OCI-LY3 (cell line): Measurements from ENCODE around the gene ABCG1.

Experiments
- H2AFZ ChIP-seq: fragments of 200-600, 300-600 bp; shearing (Covaris generic); 2 replicates; pipeline ENCODE4 v1.6.0; 2014; ENCODE audit warnings: antibody characterized with exemption, low read depth, low read length
- H3K27ac ChIP-seq: fragments of 200-600, 300-600 bp; sonication (generic); 2 replicates; pipeline ENCODE4 v1.5.1; 2014; ENCODE audit warnings: mild to moderate bottlenecking, low read length, moderate library complexity, mixed read lengths
- H3K27me3 ChIP-seq: fragments of 200-600, 300-600 bp; sonication (generic); 2 replicates; pipeline ENCODE4 v1.6.1; 2014; ENCODE audit warnings: low read depth, low read length, mixed read lengths
- H3K36me3 ChIP-seq: fragments of 200-600, 300-600 bp; sonication (generic); replicated peaks from 2 replicates; pipeline ENCODE3; 2014; ENCODE audit warnings: low read depth, low read length, mixed read lengths
- H3K4me1 ChIP-seq: fragments of 300-600, 200-600 bp; sonication (generic); 2 replicates; pipeline ENCODE4 v1.6.1; 2014; ENCODE audit warnings: low read length, mixed read lengths
- H3K4me2 ChIP-seq: fragments of 200-600, 300-600 bp; sonication (generic); 2 replicates; pipeline ENCODE4 v1.6.1; 2014; ENCODE audit warnings: low read length, mixed read lengths
- H3K4me3 ChIP-seq: fragments of 300-600, 200-600 bp; sonication (generic); 2 replicates; pipeline ENCODE4 v1.5.1; 2014; ENCODE audit warnings: antibody characterized with exemption, mild to moderate bottlenecking, low read length, moderate library complexity
- H3K79me2 ChIP-seq: fragments of 300-600, 200-600 bp; shearing (Covaris generic); 2 replicates; pipeline ENCODE4 v1.6.1; 2014; ENCODE audit warnings: mild to moderate bottlenecking, low read length, mixed read lengths
- H3K9ac ChIP-seq: fragments of 300-600, 200-600 bp; shearing (Covaris generic); 2 replicates; pipeline ENCODE4 v1.6.0; 2014; ENCODE audit warnings: mild to moderate bottlenecking, low read length, moderate library complexity
- H3K9me3 ChIP-seq: fragments of 200-600, 300-600 bp; shearing (Covaris generic); 2 replicates; pipeline ENCODE4 v1.6.1; 2014; ENCODE audit warnings: low read length, mixed read lengths; ENCODE audit not compliant: insufficient read depth
- H4K20me1 ChIP-seq: fragments of 200-600, 300-600 bp; sonication (generic); 2 replicates; pipeline ENCODE4 v1.6.1; 2016; ENCODE audit warnings: low read length, mixed read lengths; ENCODE audit not compliant: insufficient read depth
- EZH2phosphoT487 ChIP-seq: fragments of 200-600 bp; shearing (Covaris generic); IDR thresholded peaks from 2 replicates; pipeline ENCODE4 v1.6.1; 2018; ENCODE audit warnings: antibody characterized with exemption, mixed run types, low read depth
- TF ChIP-seq, protein P1 (sequence below): fragments of 200-600, 300-600 bp; sonication (generic); IDR thresholded peaks from 2 replicates; pipeline ENCODE4 v1.5.1; 2014; ENCODE audit warnings: antibody characterized with exemption, low read length, low read depth

ABCG1 gene

DNA sequence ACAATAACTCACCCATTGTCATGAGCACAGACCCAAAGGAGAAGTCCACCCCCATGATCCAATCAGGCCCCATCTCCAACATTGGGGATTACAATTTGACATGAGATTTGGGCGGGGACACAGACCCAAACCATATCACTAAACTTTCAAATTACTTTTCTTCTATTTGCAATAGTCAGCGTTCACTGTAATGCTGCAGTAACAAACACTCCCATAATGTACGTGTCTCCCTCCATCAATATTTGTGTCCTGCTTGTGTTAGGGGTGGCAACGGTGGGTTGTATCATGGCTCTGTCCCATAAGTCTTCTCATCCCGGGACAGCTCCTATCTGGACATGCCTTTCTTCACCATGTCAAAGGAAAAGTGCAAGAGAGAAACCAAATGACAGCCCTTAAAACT, 70.0 kb downstream of the ABCG1 start:
- Histone ChIP-seq H3K4me2 (no peak overlapping the region), H3K4me1 (peaks cover 49% of the 10 kb centered on the region), H3K27ac (no peak overlapping the region), H3K4me3 (no peak overlapping the region), H3K79me2 (no peaks in the 10 kb centered on the region), H3K27me3 (peaks cover 19% of the 10 kb centered on the region; the same call in 1 of the 2 replicates), H3K36me3 (no peaks in the 10 kb centered on the region), H2AFZ (no peak overlapping the region), H3K9me3 (no peaks in the 10 kb centered on the region), H4K20me1 (no peaks in the 10 kb centered on the region), H3K9ac (no peak overlapping the region)
- TF ChIP-seq EZH2phosphoT487, result no peak
- TF ChIP-seq, protein P1, sequence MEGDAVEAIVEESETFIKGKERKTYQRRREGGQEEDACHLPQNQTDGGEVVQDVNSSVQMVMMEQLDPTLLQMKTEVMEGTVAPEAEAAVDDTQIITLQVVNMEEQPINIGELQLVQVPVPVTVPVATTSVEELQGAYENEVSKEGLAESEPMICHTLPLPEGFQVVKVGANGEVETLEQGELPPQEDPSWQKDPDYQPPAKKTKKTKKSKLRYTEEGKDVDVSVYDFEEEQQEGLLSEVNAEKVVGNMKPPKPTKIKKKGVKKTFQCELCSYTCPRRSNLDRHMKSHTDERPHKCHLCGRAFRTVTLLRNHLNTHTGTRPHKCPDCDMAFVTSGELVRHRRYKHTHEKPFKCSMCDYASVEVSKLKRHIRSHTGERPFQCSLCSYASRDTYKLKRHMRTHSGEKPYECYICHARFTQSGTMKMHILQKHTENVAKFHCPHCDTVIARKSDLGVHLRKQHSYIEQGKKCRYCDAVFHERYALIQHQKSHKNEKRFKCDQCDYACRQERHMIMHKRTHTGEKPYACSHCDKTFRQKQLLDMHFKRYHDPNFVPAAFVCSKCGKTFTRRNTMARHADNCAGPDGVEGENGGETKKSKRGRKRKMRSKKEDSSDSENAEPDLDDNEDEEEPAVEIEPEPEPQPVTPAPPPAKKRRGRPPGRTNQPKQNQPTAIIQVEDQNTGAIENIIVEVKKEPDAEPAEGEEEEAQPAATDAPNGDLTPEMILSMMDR, result no peak

DNA sequence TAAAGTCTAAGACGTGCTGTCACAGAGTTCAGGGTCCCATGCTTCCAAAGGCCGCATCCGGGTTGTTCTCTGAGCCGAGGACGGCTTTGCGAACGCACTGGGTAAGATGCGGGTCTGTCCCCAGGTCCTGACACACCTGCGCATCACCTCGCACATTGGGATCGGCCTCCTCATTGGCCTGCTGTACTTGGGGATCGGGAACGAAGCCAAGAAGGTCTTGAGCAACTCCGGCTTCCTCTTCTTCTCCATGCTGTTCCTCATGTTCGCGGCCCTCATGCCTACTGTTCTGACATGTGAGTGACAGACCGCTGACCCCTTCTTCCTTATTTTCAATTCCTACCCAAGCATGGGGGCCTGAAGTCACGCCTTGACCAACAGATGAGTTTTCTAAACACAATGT, 71.0 kb downstream of the ABCG1 start:
- no peak overlapping the region for H3K4me3 ChIP-seq
- H3K27ac ChIP-seq, result no peak overlapping the region
- no peak overlapping the region for H2AFZ ChIP-seq
- no peaks in the 10 kb centered on the region for H3K9me3 ChIP-seq
- H3K27me3 ChIP-seq, result peaks cover 15% of the 10 kb centered on the region; the same call in 1 of the 2 replicates
- H4K20me1 ChIP-seq, result no peaks in the 10 kb centered on the region
- H3K36me3 ChIP-seq, result no peaks in the 10 kb centered on the region
- TF ChIP-seq, protein P1, result no peak
- TF ChIP-seq EZH2phosphoT487, result no peak
- H3K4me1 ChIP-seq, result peaks cover 40% of the 10 kb centered on the region
- no peak overlapping the region for H3K4me2 ChIP-seq
- no peaks in the 10 kb centered on the region for H3K79me2 ChIP-seq
- no peak overlapping the region for H3K9ac ChIP-seq

DNA sequence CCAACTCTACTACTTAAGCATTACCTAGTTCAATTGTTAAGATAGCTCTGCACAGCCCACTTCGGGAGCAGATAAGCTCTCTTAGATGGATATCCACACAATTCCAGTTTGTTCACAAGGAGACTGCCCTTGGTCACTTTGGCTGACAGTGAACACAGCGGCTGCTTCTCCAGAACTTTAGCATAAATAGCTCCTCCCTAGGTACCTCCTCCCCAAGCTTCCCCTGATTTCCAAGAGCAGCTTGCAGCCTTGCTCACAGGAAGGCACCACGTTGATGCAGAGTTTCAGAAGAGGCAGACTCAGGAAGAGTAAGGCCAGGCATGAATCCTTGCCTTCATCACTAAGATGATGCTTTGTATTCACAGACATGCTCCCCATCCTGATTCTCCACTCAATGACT, 71.6 kb downstream of the ABCG1 start:
- no peaks in the 10 kb centered on the region for H3K79me2 ChIP-seq
- TF ChIP-seq, protein P1, result no peak
- TF ChIP-seq EZH2phosphoT487, result no peak
- no peaks in the 10 kb centered on the region for H3K36me3 ChIP-seq
- peaks cover 14% of the 10 kb centered on the region; the same call in 1 of the 2 replicates for H3K27me3 ChIP-seq
- H4K20me1 ChIP-seq, result no peaks in the 10 kb centered on the region
- no peaks in the 10 kb centered on the region for H3K9me3 ChIP-seq
- peaks cover 34% of the 10 kb centered on the region for H3K4me1 ChIP-seq
- no peak overlapping the region for H2AFZ ChIP-seq
- no peak overlapping the region for H3K4me3 ChIP-seq
- H3K27ac ChIP-seq, result no peak overlapping the region
- no peak overlapping the region for H3K4me2 ChIP-seq
- no peak overlapping the region for H3K9ac ChIP-seq

DNA sequence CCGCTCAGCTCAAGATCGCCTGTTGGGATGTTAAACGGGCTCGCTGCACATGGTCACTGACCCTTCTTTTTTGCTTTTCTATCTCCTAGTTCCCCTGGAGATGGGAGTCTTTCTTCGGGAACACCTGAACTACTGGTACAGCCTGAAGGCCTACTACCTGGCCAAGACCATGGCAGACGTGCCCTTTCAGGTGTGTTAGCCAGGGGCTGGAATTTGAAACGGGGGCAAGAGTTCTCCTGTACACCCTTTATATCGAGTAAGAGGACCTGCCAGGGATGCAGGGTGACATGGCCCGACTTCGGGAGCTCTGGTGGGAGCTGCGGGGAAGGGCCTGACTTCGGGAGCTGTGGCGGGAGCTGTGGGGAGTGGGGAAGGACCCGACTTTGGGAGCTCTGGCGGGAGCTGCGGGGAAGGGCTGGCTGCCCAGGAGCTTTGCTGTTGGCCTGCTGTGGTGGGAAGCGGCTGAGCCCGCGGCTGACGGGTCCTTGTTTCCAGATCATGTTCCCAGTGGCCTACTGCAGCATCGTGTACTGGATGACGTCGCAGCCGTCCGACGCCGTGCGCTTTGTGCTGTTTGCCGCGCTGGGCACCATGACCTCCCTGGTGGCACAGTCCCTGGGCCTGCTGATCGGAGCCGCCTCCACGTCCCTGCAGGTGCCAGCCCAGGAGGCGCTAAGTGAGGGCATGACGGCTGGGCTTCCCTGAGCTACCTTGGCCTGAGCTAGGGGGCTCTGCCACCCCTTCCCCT, 72.2 kb downstream of the ABCG1 start:
- Histone ChIP-seq H3K4me1 (peaks cover 27% of the 10 kb centered on the region), H3K9ac (no peak overlapping the region), H3K36me3 (no peaks in the 10 kb centered on the region), H3K27ac (no peak overlapping the region), H3K4me3 (no peak overlapping the region), H2AFZ (no peak overlapping the region), H4K20me1 (no peaks in the 10 kb centered on the region), H3K9me3 (no peaks in the 10 kb centered on the region), H3K4me2 (no peak overlapping the region), H3K27me3 (peaks cover 14% of the 10 kb centered on the region; the same call in 1 of the 2 replicates), H3K79me2 (no peaks in the 10 kb centered on the region)
- TF ChIP-seq, protein P1, result no peak
- TF ChIP-seq EZH2phosphoT487, result no peak
